Pancreas (tissue), 10 donors: ENCODE measurements around the gene EIF3I. TPM values are rescaled to one million over a fixed set of nuclear protein-coding genes. Genes with fewer than 3 reads are reported as not detected.
A peak's percentile ranks its signal among the peaks of the same experiment; 100 is the strongest.

Source experiments
- ATAC-seq, 4 donors: fragments of 200-7000 bp; cut with Tn5 transposase; one replicate each; pipeline versions ENCODE4 v1.8.0 to v1.9.1; 2020; ENCODE audit warnings: mild to moderate bottlenecking in 4 of 4, moderate library complexity in 4 of 4
- DNase-seq, 6 donors: peaks; one replicate each; pipeline ENCODE4 v3.0.0-alpha.2; 2020
- FAIRE-seq: peaks from 2 replicates; lab custom pipeline; 2012; peaks lifted over from hg19 to GRCh38; lab: Jason Lieb, UNC
- H3K27ac ChIP-seq, 4 donors: fragments of 200-600 bp; sonication (generic); 1 replicate in 3 of 4; 2 replicates in 1 of 4; pipeline versions ENCODE4 v1.5.0 to v1.8.0; 2020
- H3K27me3 ChIP-seq, 4 donors: fragments of 200-600 bp; one replicate each; pipeline ENCODE4 v1.8.0; 2021
- H3K36me3 ChIP-seq, 3 donors: fragments of 200-600 bp; sonication (generic) in 1 of 3; one replicate each; pipeline versions ENCODE4 v1.5.0 to v1.8.0; 2020 to 2021
- H3K4me1 ChIP-seq, 3 donors: fragments of 200-600 bp; one replicate each; pipeline ENCODE4 v1.8.0; 2021
- H3K4me3 ChIP-seq, 4 donors: fragments of 200-600 bp; sonication (generic) in 2 of 4; one replicate each; pipeline versions ENCODE4 v1.5.0 to v1.8.0; 2020 to 2021
- H3K9me3 ChIP-seq, 4 donors: fragments of 200-600 bp; one replicate each; pipeline ENCODE4 v1.8.0; 2021
- CTCF ChIP-seq, 4 donors: fragments of 200-600 bp; sonication (generic) in 3 of 4; IDR thresholded peaks; one replicate each; pipeline versions ENCODE4 v1.5.0 to v1.8.0; 2021; ENCODE audit warnings: antibody characterized with exemption in 4 of 4
- WGBS, 2 donors: extraction: QIAGEN DNeasy Blood & Tissue Kit; methylation state at CpG; one replicate each; pipeline ENCODE4 v1.1.7; 2013; 5-methylcytosine and 5-hydroxymethylcytosine counted together
- intact Hi-C, 3 donors: fragments of 100-400 bp; cut with DNase I; formaldehyde crosslinking; loops; one replicate each; pipeline versions ENCODE4 v1.11.1 to v1.14.2; 2022
- polyA plus RNA-seq, 2 donors: library from polyadenylated mRNA; stranded (reverse); fragments of 200-250 nt; gene quantifications; one replicate each; pipeline ENCODE4 v1.2.3, GENCODE V29; 2013
- total RNA-seq, 6 donors: library from RNA; stranded (reverse); fragmentation: NEBNext Ultra II Directional in 4 of 6; extraction: Animal tissue kit (Norgen Biotek cat#: 25700) in 4 of 6; gene quantifications; one replicate each; pipeline versions ENCODE4 v1.2.1 to v1.2.4, GENCODE V29; 2021 to 2023
- donor health status: healthy with polysubstance abuse.
- donor health status: DM: no; HTN: no; CAD: no; lungs with moderate emphysema.
- donor health status: DM: no; HTN: no; CAD: no.
- donor health status: control.
- donor health status: control.
- donor health status: Bipolar disorder and iron deficiency.
- donor health status: DM: yes; HTN: yes; CAD: no.
- donor health status: DM: no; HTN: no; CAD: no.
- donor health status: DM: no; HTN: no; CAD: no.
- donor health status: DM: yes; HTN: yes; CAD: no.

The EIF3I gene
- total and polyA plus RNA-seq, 8 donors: 63.4 to 107 (median 84.7) TPM

GRCh38 chr1:32199717-32200072 lies 22.5 kb upstream of the EIF3I start:
- no peaks in the 10 kb centered on the region for H3K9me3 ChIP-seq
- H3K4me1 ChIP-seq: peaks cover 7 to 11% (median 10%) of the 10 kb centered on the region in 3 donors
- H3K27me3 ChIP-seq: no peaks in the 10 kb centered on the region
- TF ChIP-seq CTCF (IDR thresholded peaks at IDR 0.05): no peak
- H3K4me3 ChIP-seq: peak overlapping the region in 1 of 4 donors; percentile 52
- intact Hi-C loops: no loop called here
- DNase-seq: peak; percentile 70 to 92 (median 84)
- ATAC-seq: peak; percentile 59 to 81 (median 72)
- no peak for FAIRE-seq
- peak overlapping the region; percentile 29 to 71 (median 56) for H3K27ac ChIP-seq
- H3K36me3 ChIP-seq: peaks cover 0 to 11% (median 6%) of the 10 kb centered on the region in 3 donors
- WGBS, 2 donors: 17 to 21% methylated on average over 6 of the region's 6 CpGs

- intact Hi-C loops: no loop called here
- H3K36me3 ChIP-seq: peaks cover 0 to 4% (median under 1%) of the 10 kb centered on the region in 3 donors
- ATAC-seq: peak; percentile 49 to 71 (median 60)
- peaks cover 7 to 11% (median 10%) of the 10 kb centered on the region in 3 donors for H3K4me1 ChIP-seq
- H3K4me3 ChIP-seq: peak within 1 kb of the TSS; percentile 26 to 67 (median 52)
- DNase-seq: peak; percentile 43 to 77 (median 57)
- 0 to 1% methylated on average over 29 to 34 of the region's 34 CpGs for WGBS, 2 donors
- H3K27ac ChIP-seq: peak within 1 kb of the TSS; percentile 29 to 71 (median 56)
- no peak for TF ChIP-seq CTCF (IDR thresholded peaks at IDR 0.05)
- no peaks in the 10 kb centered on the region for H3K9me3 ChIP-seq
- no peaks in the 10 kb centered on the region for H3K27me3 ChIP-seq
- FAIRE-seq: no peak
These were observed 21.8 kb upstream of the EIF3I start, which contains the start of gene CCDC28B for GRCh38 chr1:32200226-32201010. Gene CCDC28B, plus strand, starts transcription at chr1:32200595. Its CDS starts 1,341 bp downstream, at chr1:32201936.

- Histone ChIP-seq H3K9me3 (no peaks in the 10 kb centered on the region), H3K36me3 (no peaks in the 10 kb centered on the region), H3K4me3 (peak overlapping the region; percentile 26 to 67 (median 52)), H3K27me3 (no peaks in the 10 kb centered on the region), H3K4me1 (peaks cover 9 to 15% (median 10%) of the 10 kb centered on the region in 3 donors), H3K27ac (peak overlapping the region in 3 of 4 donors; percentile 49 to 71 (median 64))
- peak; percentile 60 to 83 (median 73) for DNase-seq
- WGBS, 2 donors: 4 to 5% methylated on average over 25 to 26 of the region's 26 CpGs
- FAIRE-seq: no peak
- TF ChIP-seq CTCF (IDR thresholded peaks at IDR 0.05): no peak
- intact Hi-C loops: no loop called here
- ATAC-seq: peak; percentile 49 to 68 (median 58)
These were observed 21.0 kb upstream of the EIF3I start for GRCh38 chr1:32201011-32201855.

- Histone ChIP-seq H3K4me3 (peak overlapping the region; percentile 32 to 77 (median 62)), H3K27ac (peak overlapping the region; percentile 33 to 50 (median 42)), H3K4me1 (peaks cover 2 to 13% (median 3%) of the 10 kb centered on the region in 3 donors), H3K27me3 (no peaks in the 10 kb centered on the region), H3K36me3 (no peaks in the 10 kb centered on the region), H3K9me3 (no peaks in the 10 kb centered on the region)
- no peak for FAIRE-seq
- TF ChIP-seq CTCF (IDR thresholded peaks at IDR 0.05): no peak
- 20% methylated on average over 19 to 26 of the region's 26 CpGs for WGBS, 2 donors
- ATAC-seq: peak; percentile 6 to 20 (median 9)
- DNase-seq: peak in 4 of 6 donors; percentile 28 to 72 (median 58)
- intact Hi-C loops: no loop called here
These were observed 17.3 kb upstream of the EIF3I start for GRCh38 chr1:32204943-32205361.
